NCI-H460 (cell line): ENCODE results near the gene KRTAP17-1. TPM values are rescaled to one million over a fixed set of nuclear protein-coding genes. Genes with fewer than 3 reads are reported as not detected.
"Not testable (repeated sequence)": the region's sequence is repeated elsewhere in the genome, so short reads cannot be mapped to it uniquely, and the experiment has no call there.

Experiments
- DNase-seq: peaks from one replicate; pipeline ENCODE4 v3.0.0-alpha.2; 2016; ENCODE audit warnings: low read depth; ENCODE audit errors: extremely low read depth
- total RNA-seq: library from RNA; depleted of rRNA; stranded (reverse); fragments of >200 nt; shearing (Covaris generic); gene quantifications from 2 replicates; pipeline ENCODE4 v1.2.3, GENCODE V29; 2014

KRTAP17-1 gene
- total RNA-seq, 1 experiment from 2014 or later = not detected

- DNase-seq = no peak
Observed at GRCh38 chr17:41308251-41308917, 7.1 kb downstream of the KRTAP17-1 start.

DNA sequence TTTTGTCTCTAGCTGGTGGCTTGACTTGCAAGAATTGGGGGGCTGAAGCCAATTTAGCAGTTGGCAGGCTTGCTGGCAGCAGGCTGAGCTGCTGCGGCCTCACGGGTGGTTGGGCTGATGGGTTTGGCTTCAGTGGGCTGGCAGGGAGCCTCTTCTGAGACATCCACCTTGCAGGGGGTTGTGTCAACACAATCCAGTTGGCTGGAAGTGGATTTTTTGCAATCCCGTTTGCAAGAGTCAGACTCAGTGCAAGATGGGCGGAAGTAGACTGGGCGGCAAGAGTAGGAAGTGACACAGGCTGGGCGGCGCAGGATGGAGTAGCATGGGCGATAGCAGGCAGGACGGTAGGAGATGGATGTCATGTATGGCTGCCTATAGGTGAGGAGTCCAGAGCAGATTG is 7.9 kb downstream of the KRTAP17-1 start:
- DNase-seq = no peak

- DNase-seq = no peak
Observed at GRCh38 chr17:41304091-41304490, 11.4 kb downstream of the KRTAP17-1 start.

DNA sequence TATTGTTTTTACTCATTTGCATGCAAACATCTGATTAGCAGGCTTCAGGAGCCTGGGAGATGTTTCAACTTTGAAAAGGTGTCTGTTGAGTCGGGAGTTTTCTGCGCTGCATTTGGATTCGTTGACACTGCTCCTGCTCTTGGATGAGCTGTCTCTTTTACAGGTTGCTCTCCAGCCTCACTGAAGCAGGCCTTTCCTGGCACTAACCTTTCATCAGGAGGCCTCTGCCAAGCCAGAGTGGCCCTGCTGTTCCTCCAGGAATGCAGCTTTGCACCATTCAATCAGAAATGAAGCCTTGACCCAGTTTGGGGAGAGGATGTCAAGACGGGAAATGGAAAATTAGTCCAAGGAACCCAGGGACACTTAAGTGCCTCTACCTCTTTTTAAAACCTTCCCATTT is 12.5 kb downstream of the KRTAP17-1 start:
- no peak for DNase-seq

- no peak for DNase-seq
Observed at GRCh38 chr17:41301916-41302901, 13.3 kb downstream of the KRTAP17-1 start, which contains the start of gene KRTAP29-1. Gene KRTAP29-1 (minus strand): TSS chr17:41302851. CDS start chr17:41302851, 0 bp downstream.

DNA sequence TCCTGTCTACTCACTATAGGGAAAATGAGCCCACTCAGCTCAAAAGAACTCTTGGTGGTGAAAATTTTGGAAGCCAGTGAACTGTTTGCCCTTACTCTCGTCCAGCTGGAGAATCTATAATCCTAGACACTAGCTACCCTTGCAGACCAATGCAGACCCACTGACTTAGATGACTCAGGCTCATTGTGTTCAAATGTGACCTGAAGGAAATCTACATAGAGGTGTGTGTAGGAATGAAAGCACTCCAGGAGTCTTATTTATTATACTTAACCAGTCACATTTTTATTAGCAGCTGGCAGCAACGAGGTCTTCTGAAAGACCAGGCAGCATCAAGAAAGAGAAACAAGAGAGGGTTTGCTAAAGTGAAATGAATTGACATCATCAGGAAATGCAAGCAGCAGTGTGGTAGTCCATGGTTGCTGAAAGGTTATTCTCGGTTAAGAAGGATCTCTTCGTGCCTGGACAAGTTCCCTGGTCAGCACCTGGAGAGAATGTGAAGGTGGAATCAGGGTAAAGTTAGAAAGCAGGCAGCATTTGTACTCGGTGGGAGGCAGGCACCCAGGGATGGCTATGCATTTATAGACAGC is 14.2 kb downstream of the KRTAP17-1 start:
- no peak for DNase-seq

GRCh38 chr17:41298458-41299135 is 16.9 kb downstream of the KRTAP17-1 start:
- no peak for DNase-seq

GRCh38 chr17:41296846-41297245 is 18.7 kb downstream of the KRTAP17-1 start:
- DNase-seq = no peak

DNA sequence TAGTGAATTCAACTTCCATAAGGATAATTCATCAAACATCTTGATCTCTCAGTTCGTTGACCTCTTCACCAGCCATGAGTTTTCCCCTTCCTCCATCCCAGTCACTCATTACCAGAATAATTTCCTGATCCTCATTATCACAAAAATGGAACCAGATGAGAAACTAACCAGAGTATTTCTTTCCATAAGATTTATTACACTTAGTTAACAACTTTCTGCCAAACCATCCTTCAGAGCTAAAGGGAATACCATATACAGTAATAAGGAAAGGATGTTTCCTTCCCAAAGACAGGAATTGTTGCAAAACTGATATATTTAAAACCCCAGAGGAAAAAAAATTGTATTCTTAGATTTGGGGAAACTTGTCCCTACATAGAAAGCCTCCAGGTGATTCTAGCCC is 21.5 kb downstream of the KRTAP17-1 start:
- DNase-seq = no peak

DNA sequence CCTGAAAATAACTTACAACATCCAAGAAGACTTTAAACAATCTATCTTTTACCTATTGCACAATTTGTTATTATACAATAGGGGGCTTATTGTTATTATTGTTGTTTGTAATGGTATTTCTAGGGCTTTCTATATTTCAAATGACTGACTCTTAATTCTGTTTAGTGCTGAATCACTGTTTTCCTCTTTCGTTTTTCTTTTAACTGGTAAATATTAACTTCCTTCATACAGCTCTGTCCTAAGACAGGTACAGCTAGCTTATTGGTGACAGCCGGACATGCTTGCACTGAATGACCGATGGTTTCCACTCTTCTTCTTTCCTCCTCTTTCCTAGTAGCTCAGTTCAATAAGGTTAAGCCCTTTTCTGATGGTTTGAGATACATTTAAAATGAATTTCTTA is 28.5 kb downstream of the KRTAP17-1 start:
- DNase-seq = no peak

GRCh38 chr17:41284546-41284945 is 31.0 kb downstream of the KRTAP17-1 start:
- no peak for DNase-seq

- no peak for DNase-seq
Observed at GRCh38 chr17:41284043-41284442, 31.5 kb downstream of the KRTAP17-1 start.

DNA sequence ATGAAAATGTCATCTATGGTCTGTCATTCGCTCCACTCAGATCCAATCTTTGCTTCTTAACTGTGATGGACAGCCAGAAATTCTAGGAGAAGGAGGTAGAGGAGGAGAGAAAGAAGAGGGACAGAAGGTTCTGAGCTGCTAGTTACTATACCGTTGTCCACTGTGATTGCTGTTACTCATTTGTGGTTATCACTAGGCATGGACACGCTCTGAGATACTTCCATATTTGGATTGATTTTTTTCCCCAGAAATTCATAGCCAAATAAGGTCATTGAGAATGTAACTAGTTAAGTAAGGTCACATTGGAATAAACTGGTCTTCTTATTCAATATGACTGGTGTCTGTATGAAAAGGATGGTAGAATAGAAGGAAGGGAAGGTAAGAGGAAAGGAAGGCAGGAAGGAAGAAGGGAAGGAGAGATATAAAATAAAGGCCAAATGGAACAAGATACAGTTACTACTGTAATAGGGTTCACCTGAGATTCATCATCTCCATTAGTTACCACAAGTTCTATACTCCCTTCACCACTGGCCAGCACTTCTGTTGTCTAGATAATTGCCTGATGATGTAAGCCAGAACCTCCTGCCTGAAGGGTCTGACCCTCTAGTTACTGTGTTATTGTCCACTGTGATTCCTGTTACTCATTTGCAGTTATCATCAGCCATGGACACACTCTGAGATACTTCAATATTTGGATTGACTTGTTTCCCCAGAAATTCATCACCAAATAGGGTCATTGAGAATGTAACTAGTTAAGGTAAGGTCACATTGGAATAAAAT is 37.1 kb downstream of the KRTAP17-1 start:
- DNase-seq = no peak

GRCh38 chr17:41275648-41276190 is 39.8 kb downstream of the KRTAP17-1 start, which contains the start of gene KRTAP9-7:
Gene KRTAP9-7 (plus strand): TSS chr17:41275698. CDS start chr17:41275698, 0 bp downstream.
- DNase-seq = not testable (repeated sequence)

- DNase-seq = no peak
Observed at GRCh38 chr17:41271858-41272257, 43.7 kb downstream of the KRTAP17-1 start.

DNA sequence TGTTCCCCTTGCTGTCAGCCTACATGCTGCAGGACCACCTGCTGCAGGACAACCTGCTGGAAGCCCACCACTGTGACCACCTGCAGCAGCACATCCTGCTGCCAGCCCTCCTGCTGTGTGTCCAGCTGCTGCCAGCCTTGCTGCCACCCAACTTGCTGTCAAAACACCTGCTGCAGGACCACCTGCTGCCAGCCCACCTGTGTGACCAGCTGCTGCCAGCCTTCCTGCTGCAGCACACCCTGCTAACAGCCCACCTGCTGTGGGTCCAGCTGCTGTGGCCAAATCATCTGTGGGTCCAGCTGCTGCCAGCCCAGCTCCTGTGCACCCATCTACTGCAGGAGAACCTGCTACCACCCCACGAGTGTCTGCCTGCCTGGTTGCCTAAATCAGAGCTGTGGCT is 44.2 kb downstream of the KRTAP17-1 start:
- DNase-seq = not testable (repeated sequence)

- no peak for DNase-seq
Observed at GRCh38 chr17:41267711-41268110, 47.8 kb downstream of the KRTAP17-1 start.

GRCh38 chr17:41265078-41265477 is 50.4 kb downstream of the KRTAP17-1 start, which contains the start of gene KRTAP9-6:
Gene KRTAP9-6 (plus strand): TSS chr17:41265378. CDS start chr17:41265378, 0 bp downstream.
- no peak for DNase-seq
